HL-60 (cell line): ENCODE measurements around the gene NAGA.

Experiments
- CTCF ChIP-seq: IDR thresholded peaks from one replicate; pipeline ENCODE4 v1.5.1; 2011; ENCODE audit warnings: low read length, control low read depth, inconsistent platforms; ENCODE audit not compliant: insufficient read depth
- POLR2AphosphoS5 ChIP-seq: IDR thresholded peaks from 2 replicates; pipeline ENCODE4 v1.6.1; 2012; ENCODE audit warnings: low read depth
- TF ChIP-seq, protein P1 (sequence below): IDR thresholded peaks from 2 replicates; pipeline ENCODE4 v1.6.1; 2012; ENCODE audit warnings: low read depth; ENCODE audit not compliant: insufficient replicate concordance

- no peak for TF ChIP-seq CTCF
- no peak for TF ChIP-seq POLR2AphosphoS5
- TF ChIP-seq, protein P1, sequence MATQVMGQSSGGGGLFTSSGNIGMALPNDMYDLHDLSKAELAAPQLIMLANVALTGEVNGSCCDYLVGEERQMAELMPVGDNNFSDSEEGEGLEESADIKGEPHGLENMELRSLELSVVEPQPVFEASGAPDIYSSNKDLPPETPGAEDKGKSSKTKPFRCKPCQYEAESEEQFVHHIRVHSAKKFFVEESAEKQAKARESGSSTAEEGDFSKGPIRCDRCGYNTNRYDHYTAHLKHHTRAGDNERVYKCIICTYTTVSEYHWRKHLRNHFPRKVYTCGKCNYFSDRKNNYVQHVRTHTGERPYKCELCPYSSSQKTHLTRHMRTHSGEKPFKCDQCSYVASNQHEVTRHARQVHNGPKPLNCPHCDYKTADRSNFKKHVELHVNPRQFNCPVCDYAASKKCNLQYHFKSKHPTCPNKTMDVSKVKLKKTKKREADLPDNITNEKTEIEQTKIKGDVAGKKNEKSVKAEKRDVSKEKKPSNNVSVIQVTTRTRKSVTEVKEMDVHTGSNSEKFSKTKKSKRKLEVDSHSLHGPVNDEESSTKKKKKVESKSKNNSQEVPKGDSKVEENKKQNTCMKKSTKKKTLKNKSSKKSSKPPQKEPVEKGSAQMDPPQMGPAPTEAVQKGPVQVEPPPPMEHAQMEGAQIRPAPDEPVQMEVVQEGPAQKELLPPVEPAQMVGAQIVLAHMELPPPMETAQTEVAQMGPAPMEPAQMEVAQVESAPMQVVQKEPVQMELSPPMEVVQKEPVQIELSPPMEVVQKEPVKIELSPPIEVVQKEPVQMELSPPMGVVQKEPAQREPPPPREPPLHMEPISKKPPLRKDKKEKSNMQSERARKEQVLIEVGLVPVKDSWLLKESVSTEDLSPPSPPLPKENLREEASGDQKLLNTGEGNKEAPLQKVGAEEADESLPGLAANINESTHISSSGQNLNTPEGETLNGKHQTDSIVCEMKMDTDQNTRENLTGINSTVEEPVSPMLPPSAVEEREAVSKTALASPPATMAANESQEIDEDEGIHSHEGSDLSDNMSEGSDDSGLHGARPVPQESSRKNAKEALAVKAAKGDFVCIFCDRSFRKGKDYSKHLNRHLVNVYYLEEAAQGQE, result no peak
These were observed 41.2 kb upstream of the NAGA start for GRCh38 chr22:42111798-42112197.
